GM10248 (cell line): ENCODE results near the gene TMEM107.

Experiments used
- CTCF ChIA-PET: fragments of 300-600 bp; sonication (Branson Sonifier 250); formaldehyde crosslinking; extraction: SDS; loops from one replicate; lab custom pipeline; 2021; ENCODE audit warnings: antibody characterized with exemption; lab: Yijun Ruan, JAX
- POLR2A ChIA-PET: fragments of 350-650 bp; sonication (Branson Sonifier 250); formaldehyde crosslinking; extraction: SDS; loops from one replicate; lab custom pipeline; 2020; ENCODE audit warnings: antibody characterized with exemption; lab: Yijun Ruan, JAX
- DNase-seq: peaks from one replicate; pipeline ENCODE4 v3.0.0; 2012; ENCODE audit errors: extremely low spot score
- CTCF ChIP-seq: IDR thresholded peaks from 2 replicates; pipeline ENCODE4 v1.5.1; 2012; ENCODE audit warnings: mild to moderate bottlenecking, low read depth; ENCODE audit errors: extremely low read depth, missing control alignments, control extremely low read depth

TMEM107 gene

DNA sequence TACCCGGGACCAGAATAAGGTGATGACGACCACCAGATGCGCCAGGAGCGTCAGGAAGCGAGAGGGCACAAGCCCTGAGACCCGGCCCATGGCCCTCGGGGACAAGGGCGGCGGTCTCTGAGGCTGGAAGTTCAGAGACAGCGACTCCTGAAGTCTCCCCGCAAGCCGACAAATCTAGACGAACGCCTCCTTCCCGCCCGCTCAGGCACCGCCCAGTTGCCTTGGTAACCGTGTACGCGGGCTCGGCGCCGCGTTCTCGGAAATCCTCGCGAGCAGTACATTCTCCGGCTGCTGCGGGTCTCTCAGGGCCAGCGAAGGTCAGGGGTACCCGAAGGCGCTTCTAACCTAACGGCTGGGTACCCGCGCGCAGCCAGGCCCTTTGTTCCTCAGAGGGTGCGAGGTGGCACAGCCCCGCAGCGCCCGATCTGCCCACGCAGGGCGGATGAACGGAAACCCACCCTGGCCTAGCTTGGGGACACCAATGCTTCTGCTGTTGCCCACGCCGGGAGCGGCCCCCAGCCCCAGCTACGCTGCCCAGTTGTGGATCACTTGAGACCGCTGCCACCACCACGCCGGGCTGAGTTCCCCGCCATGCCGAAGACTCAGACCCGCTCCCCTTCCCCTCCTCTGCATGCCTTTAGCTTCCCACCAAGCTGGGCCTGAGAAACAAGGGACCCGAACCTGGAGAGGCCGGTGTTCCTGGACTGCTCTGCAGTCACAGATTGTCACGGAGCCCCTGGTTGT lies at the start of gene TMEM107:
TSS of gene TMEM107 (minus strand) at position 184 of the 744 bp plus-strand sequence. CDS start at position 90, 94 bp downstream.
- peak; percentile 19 for TF ChIP-seq CTCF
- DNase-seq: peak; percentile 90
- POLR2A ChIA-PET: interaction anchor here (0.9 kb wide), 1 partner anchor 20 kb away, joined by 3 read pairs; no protein-coding TSS in a partner anchor
- CTCF ChIA-PET: interaction anchor here (1.5 to 3.6 kb wide), 5 partner anchors 10 to 39 kb away, joined by 4 to 11 read pairs (median 7); no protein-coding TSS in a partner anchor

DNA sequence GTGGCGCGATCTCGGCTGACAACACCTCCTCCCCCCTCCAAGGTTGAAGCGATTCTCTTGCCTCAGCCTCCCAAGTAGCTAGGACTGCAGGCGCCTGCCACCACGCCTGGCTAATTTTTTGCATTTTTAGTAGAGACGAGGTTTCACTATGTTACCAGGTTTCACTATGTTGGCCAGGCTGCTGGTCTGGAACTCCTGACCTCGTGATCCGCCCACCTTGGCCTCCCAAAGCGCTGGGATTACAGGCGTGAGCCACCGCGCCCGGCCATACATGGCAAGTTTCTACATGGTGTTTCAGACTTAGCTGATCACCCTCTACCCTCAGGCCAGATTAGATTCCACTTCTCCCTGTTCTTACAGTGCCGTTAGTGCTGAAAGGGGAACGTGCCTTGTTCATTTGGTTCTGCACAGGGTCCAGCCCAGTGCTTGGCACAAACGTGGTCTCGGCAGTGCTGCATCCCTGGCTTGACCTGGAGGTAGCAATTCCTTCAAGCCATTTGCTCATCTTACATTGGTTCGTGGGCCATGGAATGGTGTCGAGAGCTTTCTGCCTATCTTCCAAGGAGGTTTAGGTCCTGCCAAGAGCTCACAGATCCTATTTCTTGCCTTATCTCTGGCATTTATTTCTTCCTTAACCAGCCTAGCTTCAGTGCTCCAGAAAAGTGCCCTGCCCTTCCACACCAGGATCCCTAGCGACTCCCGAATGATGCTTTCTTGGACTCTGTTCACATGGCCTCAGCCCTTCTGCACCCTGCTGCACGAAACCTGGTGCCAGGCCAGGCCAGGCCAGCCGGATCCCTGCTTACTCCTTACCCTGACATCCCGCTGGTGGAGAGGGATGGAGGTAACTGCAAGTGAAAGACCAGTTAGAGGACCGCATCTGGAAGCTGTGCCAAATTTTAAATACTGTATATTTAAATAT lies 49.0 kb upstream of the TMEM107 start:
- no peak for TF ChIP-seq CTCF
- ChIA-PET CTCF (interaction anchor here (0.9 to 7.0 kb wide), 4 partner anchors 12 to 159 kb away, joined by 3 to 42 read pairs (median 8); no protein-coding TSS in a partner anchor), POLR2A (interaction anchor here (0.6 to 3.9 kb wide), 5 partner anchors 14 to 75 kb away, joined by 3 to 18 read pairs (median 5); partner anchors contain the start of genes AURKB, BORCS6 and CTC1)
- no peak for DNase-seq

- TF ChIP-seq CTCF: peak; percentile 44
- DNase-seq: peak; percentile 60
- CTCF ChIA-PET: interaction anchor here (0.8 to 7.0 kb wide), 14 partner anchors 9 to 160 kb away, joined by 3 to 42 read pairs (median 5); partner anchors contain the start of genes ALOXE3, AURKB, BORCS6 and CTC1
- POLR2A ChIA-PET: interaction anchor here (0.7 to 3.9 kb wide), 7 partner anchors 13 to 72 kb away, joined by 3 to 27 read pairs (median 6); partner anchors contain the start of genes AURKB, BORCS6, CTC1 and SLC25A35
These were observed 47.4 kb upstream of the TMEM107 start for GRCh38 chr17:8223356-8224126.

DNA sequence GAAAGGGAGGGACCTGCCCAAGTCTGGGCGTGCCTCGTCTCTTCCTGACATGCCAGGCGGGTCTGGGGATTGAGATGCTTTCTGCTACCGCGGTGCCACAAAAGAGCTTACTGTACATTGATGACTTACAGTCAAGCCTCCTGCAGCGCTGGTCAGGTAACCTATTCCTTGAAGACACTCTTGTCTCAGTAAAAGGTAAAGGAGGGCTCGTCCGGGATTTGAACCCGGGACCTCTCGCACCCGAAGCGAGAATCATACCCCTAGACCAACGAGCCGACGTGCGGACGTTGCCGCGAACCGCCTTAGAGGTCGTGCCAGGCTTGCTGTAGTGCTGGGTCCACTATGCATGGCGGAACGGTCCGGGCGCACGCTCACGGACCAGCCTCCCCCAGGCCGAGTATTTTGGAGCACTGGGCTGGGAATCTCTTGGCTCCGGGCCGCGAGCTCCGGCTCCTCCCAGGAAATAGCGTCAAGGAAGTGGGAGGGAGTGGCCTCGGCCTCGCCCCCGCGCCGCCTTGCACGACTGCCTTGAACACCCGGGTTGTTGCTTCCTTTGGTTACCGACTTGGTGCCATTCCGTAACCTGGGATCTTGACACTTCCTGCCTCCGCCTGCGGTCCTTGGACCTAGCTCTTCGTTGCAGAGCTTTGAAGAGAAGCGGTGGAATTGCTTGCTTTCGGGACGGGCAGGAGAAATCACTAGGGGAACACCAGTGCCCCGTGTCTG lies 46.6 kb upstream of the TMEM107 start:
- peak; percentile 73 for DNase-seq
- TF ChIP-seq CTCF: no peak
- ChIA-PET POLR2A (interaction anchor here (0.6 to 3.9 kb wide), 10 partner anchors 10 to 104 kb away, joined by 3 to 27 read pairs (median 6); partner anchors contain the start of genes ALOXE3, AURKB, BORCS6 and CTC1), CTCF (interaction anchor here (0.8 to 7.0 kb wide), 14 partner anchors 8 to 161 kb away, joined by 3 to 42 read pairs (median 5); partner anchors contain the start of genes ALOXE3, AURKB, BORCS6 and CTC1)

GRCh38 chr17:8222380-8222629 lies 46.1 kb upstream of the TMEM107 start:
- TF ChIP-seq CTCF: no peak
- POLR2A ChIA-PET: interaction anchor here (0.6 to 3.9 kb wide), 9 partner anchors 10 to 104 kb away, joined by 3 to 27 read pairs (median 5); partner anchors contain the start of genes ALOXE3, AURKB, BORCS6 and CTC1
- CTCF ChIA-PET: interaction anchor here (1.0 to 7.0 kb wide), 12 partner anchors 8 to 161 kb away, joined by 3 to 42 read pairs (median 5); partner anchors contain the start of genes ALOXE3, AURKB, BORCS6 and CTC1
- DNase-seq: no peak
